DOHH2 (cell line): ENCODE measurements around the gene PRRC2B.

Experiments
- EZH2phosphoT487 ChIP-seq: fragments of 200-600 bp; sonication (generic); IDR thresholded peaks from 2 replicates; pipeline ENCODE4 v1.6.1; 2017; ENCODE audit warnings: borderline replicate concordance, mild to moderate bottlenecking, antibody characterized with exemption, low read length, moderate library complexity, mixed read lengths
- TF ChIP-seq, protein P1 (sequence below): fragments of 200-600 bp; sonication (generic); IDR thresholded peaks from one replicate; pipeline ENCODE4 v1.5.1; 2014; ENCODE audit warnings: antibody characterized with exemption, mild to moderate bottlenecking, low read depth, low read length; ENCODE audit not compliant: poor library complexity, severe bottlenecking

DNA sequence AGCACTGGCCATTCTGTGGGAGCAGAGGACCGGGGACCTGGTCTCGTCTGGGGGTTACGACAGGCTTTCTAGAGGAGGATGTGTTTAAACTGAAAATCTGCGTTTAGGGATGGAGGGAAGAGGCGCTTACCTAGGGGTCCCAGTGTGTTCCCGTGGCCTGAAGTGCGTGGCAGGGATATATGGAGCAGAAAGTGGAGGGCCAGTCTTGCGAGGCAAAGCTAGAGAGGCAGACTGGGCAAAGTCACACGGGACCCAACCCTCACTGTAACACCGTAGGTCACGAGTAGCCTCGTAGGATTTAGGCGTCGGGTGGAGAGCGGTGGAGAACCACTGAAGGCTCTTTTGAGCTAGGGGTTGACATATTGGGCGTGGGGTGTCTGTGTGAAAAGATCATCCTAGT is 76.1 kb downstream of the PRRC2B start:
- no peak for TF ChIP-seq EZH2phosphoT487
- TF ChIP-seq, protein P1, sequence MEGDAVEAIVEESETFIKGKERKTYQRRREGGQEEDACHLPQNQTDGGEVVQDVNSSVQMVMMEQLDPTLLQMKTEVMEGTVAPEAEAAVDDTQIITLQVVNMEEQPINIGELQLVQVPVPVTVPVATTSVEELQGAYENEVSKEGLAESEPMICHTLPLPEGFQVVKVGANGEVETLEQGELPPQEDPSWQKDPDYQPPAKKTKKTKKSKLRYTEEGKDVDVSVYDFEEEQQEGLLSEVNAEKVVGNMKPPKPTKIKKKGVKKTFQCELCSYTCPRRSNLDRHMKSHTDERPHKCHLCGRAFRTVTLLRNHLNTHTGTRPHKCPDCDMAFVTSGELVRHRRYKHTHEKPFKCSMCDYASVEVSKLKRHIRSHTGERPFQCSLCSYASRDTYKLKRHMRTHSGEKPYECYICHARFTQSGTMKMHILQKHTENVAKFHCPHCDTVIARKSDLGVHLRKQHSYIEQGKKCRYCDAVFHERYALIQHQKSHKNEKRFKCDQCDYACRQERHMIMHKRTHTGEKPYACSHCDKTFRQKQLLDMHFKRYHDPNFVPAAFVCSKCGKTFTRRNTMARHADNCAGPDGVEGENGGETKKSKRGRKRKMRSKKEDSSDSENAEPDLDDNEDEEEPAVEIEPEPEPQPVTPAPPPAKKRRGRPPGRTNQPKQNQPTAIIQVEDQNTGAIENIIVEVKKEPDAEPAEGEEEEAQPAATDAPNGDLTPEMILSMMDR: no peak
